Endothelial cell of umbilical vein (primary cell): Measurements from ENCODE around the gene CAMK2B. TPM values are rescaled to one million over a fixed set of nuclear protein-coding genes. Genes with fewer than 3 reads are reported as not detected.

Experiments
- BruUV-seq: library from RNA; stranded (reverse); fragments of 400-500 nt; replicated peaks from 2 replicates; lab custom pipeline; 2021; lab: Mats Ljungman, UMichigan
- CTCF ChIA-PET: fragments of 300-600, 350-600 bp; sonication (Branson Sonifier 250); formaldehyde crosslinking; loops from one replicate; lab custom pipeline; 2021; ENCODE audit warnings: antibody characterized with exemption, inconsistent platforms; lab: Charles Lee
- POLR2A ChIA-PET: fragments of 300-600, 350-600 bp; sonication (Branson Sonifier 250); formaldehyde crosslinking; loops from one replicate; lab custom pipeline; 2021; ENCODE audit warnings: antibody characterized with exemption, inconsistent platforms; lab: Charles Lee
- DNase-seq: peaks from one replicate; pipeline ENCODE4 v3.0.0-alpha.2; 2011; ENCODE audit warnings: low read depth, low spot score
- FAIRE-seq: peaks from 2 replicates; lab custom pipeline; 2011; peaks lifted over from hg19 to GRCh38; lab: Jason Lieb, UNC
- H2AFZ ChIP-seq: 2 replicates; pipeline ENCODE4 v1.6.0; 2012; ENCODE audit warnings: low read depth, low read length, control low read depth, inconsistent platforms
- H3K27ac ChIP-seq: 2 replicates; pipeline ENCODE4 v1.5.1; 2011; ENCODE audit warnings: low read depth, mild to moderate bottlenecking, control low read depth, low read length, moderate library complexity; ENCODE audit not compliant: insufficient read depth
- H3K27me3 ChIP-seq, 2 experiments: 2 replicates each; pipeline versions ENCODE4 v1.6.0 to v1.6.1; 2011; ENCODE audit warnings: low read length in 2 of 2, mixed read lengths in 1 of 2; ENCODE audit not compliant: control insufficient read depth in 2 of 2, insufficient read depth in 2 of 2
- H3K36me3 ChIP-seq, 2 experiments: 2 replicates in 1 of 2; 3 replicates in 1 of 2; pipeline ENCODE4 v1.5.1; 2011; ENCODE audit warnings: low read length in 2 of 2, mild to moderate bottlenecking in 1 of 2, moderate library complexity in 1 of 2; ENCODE audit not compliant: control insufficient read depth in 2 of 2, insufficient read depth in 2 of 2; ENCODE audit errors: extremely low read depth in 1 of 2
- H3K4me1 ChIP-seq: 3 replicates; pipeline ENCODE4 v1.5.1; 2011; ENCODE audit warnings: mild to moderate bottlenecking, low read length; ENCODE audit not compliant: control insufficient read depth, insufficient read depth; ENCODE audit errors: extremely low read depth
- H3K4me2 ChIP-seq: 2 replicates; pipeline ENCODE4 v1.6.1; 2011; ENCODE audit warnings: low read length, control low read depth, mixed read lengths; ENCODE audit not compliant: insufficient read depth
- H3K4me3 ChIP-seq, 3 experiments: fragments of 200-600 bp in 1 of 3; sonication (generic), shearing (Covaris generic) in 1 of 3; replicated peaks in 1 of 3; 2 replicates each; pipeline ENCODE4 v1.5.1; 2011 to 2016; ENCODE audit warnings: control low read depth in 3 of 3, low read length in 3 of 3, mild to moderate bottlenecking in 2 of 3, inconsistent platforms in 1 of 3, low read depth in 1 of 3, moderate library complexity in 1 of 3; ENCODE audit not compliant: insufficient read depth in 1 of 3
- H3K79me2 ChIP-seq: 2 replicates; pipeline ENCODE4 v1.6.0; 2012; ENCODE audit warnings: low read length, inconsistent platforms; ENCODE audit not compliant: control insufficient read depth, insufficient read depth
- H3K9ac ChIP-seq: replicated peaks from 2 replicates; pipeline ENCODE3; 2011; ENCODE audit warnings: low read length, control low read depth; ENCODE audit not compliant: insufficient read depth; ENCODE audit errors: extremely low read depth
- H3K9me1 ChIP-seq: replicated peaks from 3 replicates; pipeline ENCODE4 v1.6.0; 2011; ENCODE audit warnings: mild to moderate bottlenecking, low read length; ENCODE audit not compliant: control insufficient read depth, insufficient read depth; ENCODE audit errors: extremely low read depth
- H3K9me3 ChIP-seq: replicated peaks from 2 replicates; pipeline ENCODE4 v1.5.1; 2012; ENCODE audit warnings: low read length, inconsistent platforms; ENCODE audit not compliant: control insufficient read depth, insufficient read depth
- H4K20me1 ChIP-seq: replicated peaks from 2 replicates; pipeline ENCODE3; 2011; ENCODE audit warnings: mild to moderate bottlenecking, low read length; ENCODE audit not compliant: control insufficient read depth, insufficient read depth; ENCODE audit errors: extremely low read depth
- EZH2 ChIP-seq: IDR thresholded peaks from 2 replicates; pipeline ENCODE4 v1.6.1; 2012; ENCODE audit warnings: borderline replicate concordance, low read depth, mild to moderate bottlenecking, moderate library complexity, low read length, inconsistent platforms; ENCODE audit not compliant: severe bottlenecking
- FOS ChIP-seq: IDR thresholded peaks from 2 replicates; pipeline ENCODE4 v1.6.1; 2011; ENCODE audit warnings: mild to moderate bottlenecking, low read length, moderate library complexity, borderline replicate concordance; ENCODE audit not compliant: insufficient read depth
- GATA2 ChIP-seq: IDR thresholded peaks from 2 replicates; pipeline ENCODE4 v1.7.0; 2011; ENCODE audit warnings: low read depth, mild to moderate bottlenecking, moderate library complexity, mixed read lengths, low read length; ENCODE audit not compliant: insufficient read length, insufficient read depth
- JUN ChIP-seq: IDR thresholded peaks from 2 replicates; pipeline ENCODE4 v1.6.1; 2011; ENCODE audit warnings: borderline replicate concordance, low read depth; ENCODE audit not compliant: insufficient read length, insufficient read depth
- MYC ChIP-seq: IDR thresholded peaks from one replicate; pipeline ENCODE4 v1.6.1; 2011; ENCODE audit warnings: mild to moderate bottlenecking, low read depth, low read length
- POLR2A ChIP-seq: IDR thresholded peaks from 2 replicates; pipeline ENCODE4 v1.6.1; 2012; ENCODE audit warnings: low read depth, mild to moderate bottlenecking, control low read depth, low read length
- POLR2AphosphoS5 ChIP-seq: IDR thresholded peaks from 2 replicates; pipeline ENCODE4 v1.6.1; 2012; ENCODE audit warnings: low read depth, mild to moderate bottlenecking, control low read depth, low read length, moderate library complexity; ENCODE audit not compliant: insufficient read depth
- dilution Hi-C: fragments of 300-500 bp; cut with MboI; formaldehyde crosslinking; loops from one replicate; pipeline ENCODE4 v1.15.0; 2019; ENCODE audit warnings: low sequenced_read_pairs; ENCODE audit not compliant: extremely low pct_ligation_motif_present
- intact Hi-C: fragments of 100-400 bp; cut with micrococcal nuclease; formaldehyde crosslinking; loops from one replicate; pipeline ENCODE4 v1.10.0; 2022
- polyA plus RNA-seq, 4 experiments: library from polyadenylated mRNA; depleted of rRNA in 3 of 4; stranded (reverse) in 3 of 4; unstranded in 1 of 4; fragments of >200 nt; gene quantifications; 2 replicates each; pipeline versions ENCODE4 v1.2.1 to v1.2.3, GENCODE V29; 2011 to 2012; ENCODE audit warnings: missing spikeins in 1 of 4
- total RNA-seq: library from RNA; stranded (reverse); gene quantifications from 2 replicates; pipeline ENCODE4 v1.2.3, GENCODE V29; 2021
- TF ChIP-seq, protein P1 (sequence below): IDR thresholded peaks from 2 replicates; pipeline ENCODE4 v1.6.1; 2011; ENCODE audit not compliant: insufficient read depth, insufficient read length
- TF ChIP-seq, protein P2 (sequence below), 2 donors: IDR thresholded peaks; 1 replicate in 1 of 2; 2 replicates in 1 of 2; pipeline ENCODE4 v1.5.1; 2011; ENCODE audit warnings: low read length in 2 of 2, mild to moderate bottlenecking in 2 of 2, moderate library complexity in 2 of 2, control low read depth in 1 of 2, inconsistent platforms in 1 of 2, low read depth in 1 of 2; ENCODE audit not compliant: insufficient read depth in 1 of 2; ENCODE audit errors: extremely low read depth in 1 of 2

The CAMK2B gene
- total and polyA plus RNA-seq, 2 donors (not counting 3 experiments of a cell fraction or from before 2014, with no cell fraction given) = 0.57 to 1.6 TPM

DNA sequence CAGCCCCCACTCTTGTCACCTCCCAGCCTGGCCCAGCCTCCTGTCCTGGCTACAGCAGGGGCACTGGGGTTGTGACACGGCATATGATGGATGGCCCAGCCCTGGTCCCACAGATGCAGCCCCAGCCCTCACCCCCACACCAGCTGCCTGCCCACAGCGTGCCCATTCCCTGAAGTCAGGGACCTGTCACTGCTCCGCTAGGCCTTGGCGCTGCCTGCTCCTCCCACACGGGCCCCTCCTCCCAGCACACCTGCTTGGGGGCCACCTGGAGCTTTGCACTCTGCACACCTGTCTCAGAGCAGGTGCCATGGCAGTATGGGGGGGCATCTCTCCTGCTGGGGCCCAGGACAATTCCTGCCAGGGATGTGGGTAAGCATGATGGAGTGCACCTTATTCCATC is 139.7 kb downstream of the CAMK2B start:
- intact Hi-C loops = no loop called here
- H3K79me2 ChIP-seq = no peaks in the 10 kb centered on the region
- no peak overlapping the region for H3K27ac ChIP-seq
- TF ChIP-seq JUN (no peak), MYC (no peak), POLR2A (no peak), GATA2 (no peak), EZH2 (no peak), FOS (no peak), POLR2AphosphoS5 (no peak)
- TF ChIP-seq, protein P1, sequence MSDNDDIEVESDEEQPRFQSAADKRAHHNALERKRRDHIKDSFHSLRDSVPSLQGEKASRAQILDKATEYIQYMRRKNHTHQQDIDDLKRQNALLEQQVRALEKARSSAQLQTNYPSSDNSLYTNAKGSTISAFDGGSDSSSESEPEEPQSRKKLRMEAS = no peak
- TF ChIP-seq, protein P2, sequence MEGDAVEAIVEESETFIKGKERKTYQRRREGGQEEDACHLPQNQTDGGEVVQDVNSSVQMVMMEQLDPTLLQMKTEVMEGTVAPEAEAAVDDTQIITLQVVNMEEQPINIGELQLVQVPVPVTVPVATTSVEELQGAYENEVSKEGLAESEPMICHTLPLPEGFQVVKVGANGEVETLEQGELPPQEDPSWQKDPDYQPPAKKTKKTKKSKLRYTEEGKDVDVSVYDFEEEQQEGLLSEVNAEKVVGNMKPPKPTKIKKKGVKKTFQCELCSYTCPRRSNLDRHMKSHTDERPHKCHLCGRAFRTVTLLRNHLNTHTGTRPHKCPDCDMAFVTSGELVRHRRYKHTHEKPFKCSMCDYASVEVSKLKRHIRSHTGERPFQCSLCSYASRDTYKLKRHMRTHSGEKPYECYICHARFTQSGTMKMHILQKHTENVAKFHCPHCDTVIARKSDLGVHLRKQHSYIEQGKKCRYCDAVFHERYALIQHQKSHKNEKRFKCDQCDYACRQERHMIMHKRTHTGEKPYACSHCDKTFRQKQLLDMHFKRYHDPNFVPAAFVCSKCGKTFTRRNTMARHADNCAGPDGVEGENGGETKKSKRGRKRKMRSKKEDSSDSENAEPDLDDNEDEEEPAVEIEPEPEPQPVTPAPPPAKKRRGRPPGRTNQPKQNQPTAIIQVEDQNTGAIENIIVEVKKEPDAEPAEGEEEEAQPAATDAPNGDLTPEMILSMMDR (IDR thresholded peaks at IDR 0.05; ENCODE audit: extremely low read depth in 1 of 2, insufficient read depth in 1 of 2, low read depth in 1 of 2, low read length in 2 of 2) = no peak
- no peak for DNase-seq
- CTCF ChIA-PET = interaction anchor here (0.9 kb wide), 1 partner anchor 11 kb away, joined by 3 read pairs; no protein-coding TSS in a partner anchor
- POLR2A ChIA-PET = no interaction called here
- no TSS peak for BruUV-seq
- H3K9ac ChIP-seq = no peak overlapping the region
- peaks cover 5 to 14% of the 10 kb centered on the region in 2 experiments for H3K27me3 ChIP-seq
- no peaks in the 10 kb centered on the region for H3K36me3 ChIP-seq
- H3K4me1 ChIP-seq = peaks cover 5% of the 10 kb centered on the region
- no peaks in the 10 kb centered on the region for H3K9me1 ChIP-seq
- H3K4me3 ChIP-seq = no peak overlapping the region
- no peaks in the 10 kb centered on the region for H3K9me3 ChIP-seq
- no peak overlapping the region for H3K4me2 ChIP-seq
- no peak for FAIRE-seq
- H4K20me1 ChIP-seq = no peaks in the 10 kb centered on the region
- dilution Hi-C loops = no loop called here
- no peak overlapping the region for H2AFZ ChIP-seq
